CD4-positive, alpha-beta T cell treated with Interleukin-15 for 4 hours (primary cell): ENCODE results near the gene RGS21.

Source experiments
- DNase-seq: peaks from one replicate; pipeline ENCODE4 v3.0.0-alpha.2; 2020; ENCODE audit warnings: low spot score

The RGS21 gene

DNA sequence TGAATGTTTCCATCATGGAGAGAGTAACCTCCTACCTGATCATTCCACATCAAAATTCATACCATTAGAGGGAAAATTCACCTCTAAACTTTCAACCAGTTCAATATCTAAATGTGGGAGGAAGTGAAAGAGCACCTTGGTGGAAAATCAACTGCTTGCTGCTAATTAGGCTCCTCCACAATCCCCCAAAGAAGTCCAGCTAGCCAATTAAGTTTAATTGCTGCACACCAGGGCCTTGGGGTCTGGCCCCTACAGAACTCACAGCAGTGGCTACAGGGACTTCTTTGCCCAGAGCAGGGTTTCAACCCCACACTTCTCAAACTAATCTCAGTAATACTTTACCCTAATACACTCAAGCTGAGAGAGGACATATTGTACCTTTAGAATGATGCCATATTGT is 62.1 kb downstream of the RGS21 start:
- DNase-seq, result no peak

DNA sequence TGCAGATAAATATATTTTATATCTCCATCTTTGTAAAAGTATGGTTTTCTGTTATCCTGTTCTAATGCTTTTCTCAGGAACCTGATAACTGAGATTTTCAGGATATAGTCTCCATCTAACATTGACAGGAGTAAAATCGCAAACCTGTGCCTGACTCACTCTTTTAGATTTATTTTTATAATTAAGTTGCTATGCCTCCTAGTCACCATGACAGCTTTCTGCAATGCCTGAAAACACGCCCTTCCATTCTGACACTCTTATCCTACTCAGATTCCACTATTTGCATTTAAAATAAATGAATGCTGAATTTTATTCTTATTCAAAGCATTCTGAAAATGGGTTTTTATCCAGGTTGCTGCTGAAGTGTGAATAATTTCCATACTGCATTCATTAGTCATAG is 62.8 kb downstream of the RGS21 start:
- DNase-seq, result no peak

DNA sequence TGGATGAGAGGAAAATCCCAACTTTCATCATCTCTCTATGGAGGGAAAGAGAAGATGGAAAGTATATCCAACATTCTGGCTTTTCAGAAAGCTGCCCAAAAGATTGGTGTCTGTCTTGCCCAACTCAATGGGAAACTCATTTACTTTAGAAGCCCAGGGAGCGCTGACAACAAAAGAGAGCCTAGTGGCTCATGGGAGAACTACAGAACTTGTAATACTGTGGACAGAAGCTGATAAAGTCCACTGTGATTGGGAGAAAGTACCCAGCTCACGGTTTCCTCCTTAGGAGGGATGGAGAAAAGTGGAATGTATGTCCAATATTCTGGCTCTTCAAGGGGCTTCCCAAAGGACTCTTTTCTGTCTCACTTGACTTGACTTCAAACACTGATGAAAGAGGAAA is 66.0 kb downstream of the RGS21 start:
- DNase-seq, result no peak

DNA sequence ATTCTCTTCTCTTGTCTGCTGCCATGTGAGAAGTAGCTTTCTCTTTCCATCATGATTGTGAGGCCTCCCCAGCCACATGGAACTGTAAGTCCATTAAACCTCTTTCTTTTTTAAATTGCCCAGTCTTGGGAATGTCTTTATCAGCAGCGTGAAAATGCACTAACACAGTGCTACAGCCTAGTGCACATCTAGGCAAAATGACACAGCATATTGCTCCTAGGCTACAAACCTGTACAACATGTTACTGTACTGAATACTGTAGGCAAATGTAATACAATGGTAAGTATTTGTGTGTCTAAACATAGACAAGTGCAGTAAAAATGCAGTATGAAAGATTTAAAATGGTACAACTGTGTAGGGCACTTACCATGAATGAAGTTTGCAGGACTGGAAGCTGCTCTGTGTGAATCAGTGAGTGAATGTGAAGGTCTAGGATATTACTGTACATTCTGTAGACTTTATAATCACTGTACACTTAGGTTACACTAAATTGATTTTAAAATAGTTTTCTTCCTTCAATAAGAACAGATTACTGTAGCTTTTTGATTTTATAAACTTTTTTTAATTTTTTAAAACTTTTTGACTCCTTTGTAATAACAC is 69.4 kb downstream of the RGS21 start:
- DNase-seq, result no peak

DNA sequence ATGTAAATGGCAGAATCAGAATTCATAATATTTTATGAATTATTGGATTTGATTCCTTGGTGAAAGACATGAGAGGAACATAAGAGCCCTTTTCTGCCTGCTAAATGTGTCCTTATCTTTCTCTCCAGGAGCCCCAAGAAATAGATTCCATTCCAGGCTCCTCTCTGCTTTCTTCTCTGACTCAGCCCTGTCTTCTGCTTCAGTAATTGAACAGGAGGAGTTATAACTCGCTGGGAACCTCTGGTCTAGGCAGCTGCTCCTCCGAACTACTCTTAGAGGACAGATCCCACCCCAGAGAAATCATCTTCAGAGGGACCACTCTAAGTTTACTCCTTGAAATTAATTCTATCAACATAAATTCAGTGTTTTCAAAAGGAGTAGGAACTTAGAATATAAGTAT is 78.4 kb downstream of the RGS21 start:
- no peak for DNase-seq

DNA sequence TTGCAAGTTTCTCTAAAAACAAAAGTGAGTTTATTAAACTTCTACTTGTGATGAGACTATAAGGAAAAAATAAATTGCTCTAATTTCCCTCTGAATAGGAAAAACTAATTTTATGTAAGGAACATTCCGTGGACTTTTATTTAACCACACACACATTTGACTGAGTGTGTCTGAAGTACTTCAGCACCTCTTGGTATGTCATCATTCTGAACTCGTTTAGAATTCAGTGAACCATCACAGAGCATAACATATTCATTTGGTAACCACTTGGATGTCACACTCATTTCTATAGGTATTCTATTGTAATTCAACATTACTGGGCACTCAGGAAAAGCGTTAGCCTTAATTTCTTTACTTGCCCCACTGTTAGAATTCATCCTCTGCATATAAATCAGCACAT is 79.1 kb downstream of the RGS21 start:
- DNase-seq, result no peak

DNA sequence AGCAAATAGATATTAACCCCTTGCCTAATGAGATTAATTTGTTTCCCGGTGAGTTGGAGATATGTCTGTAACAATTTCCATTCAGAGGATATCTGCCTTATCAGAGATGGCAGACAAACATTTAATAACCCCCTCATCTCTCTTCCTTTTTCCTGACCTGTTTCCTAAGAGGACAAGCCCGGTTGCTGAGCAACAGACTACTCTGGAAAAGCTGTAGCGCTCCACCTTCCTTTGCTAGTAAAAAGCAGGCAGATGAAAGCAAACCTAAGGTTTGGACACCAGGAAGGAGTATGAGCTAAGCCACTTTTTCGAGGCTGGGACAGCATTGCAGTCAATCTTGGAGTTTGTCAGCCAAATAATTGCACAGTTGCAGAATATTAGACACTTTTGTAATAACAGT is 82.4 kb downstream of the RGS21 start:
- no peak for DNase-seq

DNA sequence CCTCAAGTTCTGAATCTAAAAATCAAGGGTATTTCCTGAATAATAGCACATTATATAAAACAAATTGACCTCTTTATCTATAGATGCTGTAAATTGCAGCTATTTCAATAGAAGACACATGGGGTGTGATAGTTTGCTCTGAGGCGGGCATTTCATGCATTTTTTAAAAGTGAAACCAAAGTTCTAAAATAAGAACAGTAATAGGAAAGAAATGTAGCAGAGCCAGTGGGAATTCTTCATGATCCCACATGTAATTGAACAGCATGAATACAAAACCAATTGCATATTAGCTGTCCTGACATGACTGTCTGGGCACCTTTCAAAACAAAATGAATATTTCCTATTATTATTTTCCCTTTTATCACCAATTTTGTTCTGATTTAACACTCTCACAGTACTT is 85.0 kb downstream of the RGS21 start:
- DNase-seq, result no peak

DNA sequence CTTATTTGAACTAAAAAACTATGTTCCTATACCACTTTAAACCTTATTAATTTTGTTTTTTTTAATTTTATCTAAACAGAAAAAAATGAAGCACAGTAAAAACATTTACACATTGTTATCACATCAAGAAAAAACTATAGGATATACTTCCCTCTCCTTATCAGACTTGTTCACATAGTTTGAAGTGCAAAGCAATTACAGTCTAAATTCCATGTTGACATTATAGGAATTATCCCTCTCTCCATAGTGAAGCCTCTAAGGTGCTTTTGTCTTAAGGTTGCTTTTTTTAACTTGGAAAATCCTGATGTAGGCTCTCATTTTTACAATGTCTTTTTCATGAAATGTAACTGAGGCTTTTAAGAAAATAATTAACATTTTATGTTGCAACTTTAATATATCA is 85.8 kb downstream of the RGS21 start:
- no peak for DNase-seq

DNA sequence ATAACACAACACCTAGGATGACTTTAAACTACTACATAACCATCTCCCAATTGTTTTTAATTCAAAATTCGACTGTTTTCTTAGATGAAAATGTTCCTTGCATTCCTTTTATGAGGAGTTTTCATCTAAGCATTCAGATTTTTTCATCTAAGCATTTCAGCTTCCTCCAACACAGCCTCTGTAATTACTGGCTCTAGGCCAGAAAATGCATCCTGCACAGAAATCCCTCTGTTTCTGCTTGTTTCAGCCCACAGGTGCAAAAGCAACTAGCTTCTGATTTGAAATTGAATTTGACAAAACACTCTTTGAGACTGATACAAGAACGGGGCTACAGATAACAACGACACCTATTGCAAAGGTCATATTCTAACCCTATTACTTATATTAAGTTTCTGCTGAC is 90.4 kb downstream of the RGS21 start:
- no peak for DNase-seq
